ENCODE measurements around the gene AFF3. TPM values are rescaled to one million over a fixed set of nuclear protein-coding genes. Genes with fewer than 3 reads are reported as not detected.

Gene AFF3
- total and polyA plus RNA-seq, 2 of the 8 experiments (the other 6 are each of a cell fraction or from before 2014, with no cell fraction given) = 0.27 to 3.0 TPM

DNA sequence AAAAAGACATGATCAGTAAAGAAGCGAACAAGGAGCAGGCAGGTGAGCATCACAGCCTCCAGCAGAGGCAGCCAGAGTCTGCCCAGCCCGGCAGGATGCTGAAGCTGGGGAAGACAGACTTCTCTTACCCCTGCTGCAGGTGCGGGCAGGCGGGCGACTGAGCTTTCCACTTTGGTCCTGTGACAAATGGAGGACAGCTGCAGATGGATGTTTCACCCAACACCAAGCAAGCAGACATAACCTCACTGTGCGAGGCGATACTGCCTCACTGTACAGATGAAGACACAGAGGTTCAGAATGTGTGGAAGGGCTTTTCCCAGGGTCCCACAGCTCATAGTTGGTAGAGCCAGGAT lies 251.0 kb downstream of the AFF3 start:
- H2BK120ac ChIP-seq (replicated peaks; ENCODE audit: low read depth, low read length) = no peak overlapping the region
- no peaks in the 10 kb centered on the region for H3K23me2 ChIP-seq (ENCODE audit: low read depth, low read length)
- H3K27ac ChIP-seq (ENCODE audit: low read depth, low read length) = no peak overlapping the region
- no peaks in the 10 kb centered on the region for H3K79me1 ChIP-seq (ENCODE audit: low read depth, low read length)
- TF ChIP-seq EGR1 (IDR thresholded peaks at IDR 0.05; ENCODE audit: borderline replicate concordance, low read depth, low read length) (no peak), SRF (IDR thresholded peaks at IDR 0.05; ENCODE audit: low read depth, low read length) (no peak), BACH1 (IDR thresholded peaks at IDR 0.05; ENCODE audit: low read length) (no peak), BRCA1 (IDR thresholded peaks at IDR 0.05; ENCODE audit: low read depth, low read length) (no peak), KDM1A (IDR thresholded peaks at IDR 0.05; ENCODE audit: borderline replicate concordance, low read length) (no peak), ASH2L (IDR thresholded peaks at IDR 0.05; ENCODE audit: low read length) (no peak), SAP30 (IDR thresholded peaks at IDR 0.05; ENCODE audit: insufficient read depth, insufficient replicate concordance, low read length) (no peak), HDAC2 (IDR thresholded peaks at IDR 0.05; ENCODE audit: borderline replicate concordance in 1 of 2, low read depth in 2 of 2, low read length in 2 of 2) (no peak), TBP (IDR thresholded peaks at IDR 0.05; ENCODE audit: low read depth, low read length) (no peak), CHD1 (IDR thresholded peaks at IDR 0.05; ENCODE audit: low read depth, low read length) (no peak), EZH2 (IDR thresholded peaks at IDR 0.05; ENCODE audit: low read depth, low read length, severe bottlenecking) (no peak), TEAD4 (IDR thresholded peaks at IDR 0.05; ENCODE audit: low read depth, low read length) (no peak)
- FAIRE-seq (no peak), DNase-seq (ENCODE audit: low read depth in 1 of 2, low spot score in 2 of 2) (no peak)
- H3K56ac ChIP-seq (replicated peaks; ENCODE audit: insufficient read length, low read depth, low read length) = no peak overlapping the region
- H2AK5ac ChIP-seq (ENCODE audit: low read depth, low read length) = no peak overlapping the region
- H4K20me1 ChIP-seq (replicated peaks in 1 of 2; ENCODE audit: control insufficient read depth in 1 of 2, insufficient read depth in 2 of 2, low read length in 2 of 2) = no peaks in the 10 kb centered on the region
- H3K9me3 ChIP-seq (ENCODE audit: insufficient read depth in 2 of 2, low read depth in 1 of 2, low read length in 1 of 2) = no peaks in the 10 kb centered on the region
- no peak overlapping the region for H3K4ac ChIP-seq (replicated peaks; ENCODE audit: insufficient read length, low read depth, low read length)
- ChIA-PET POLR2A (ENCODE audit: partially characterized antibody) (interaction anchor here (0.6 kb wide), 1 partner anchor 429 kb away, joined by 3 read pairs; no protein-coding TSS in a partner anchor), CTCF (ENCODE audit: partially characterized antibody) (interaction anchor here (0.8 to 1.5 kb wide), 4 partner anchors 9 to 34 kb away, joined by 3 read pairs; no protein-coding TSS in a partner anchor)
- H3K79me2 ChIP-seq (ENCODE audit: control insufficient read depth in 1 of 2, insufficient read depth in 2 of 2, low read length in 2 of 2) = no peaks in the 10 kb centered on the region
- no peaks in the 10 kb centered on the region for H3K36me3 ChIP-seq (ENCODE audit: control insufficient read depth in 2 of 4, insufficient read depth in 4 of 4, low read length in 3 of 4)
- H3K4me1 ChIP-seq (replicated peaks in 1 of 4; ENCODE audit: control insufficient read depth in 3 of 4, insufficient read depth in 4 of 4, low read length in 3 of 4) = peaks cover 0 to 8% (median 3%) of the 10 kb centered on the region in 4 experiments; a peak in 3 of 7 replicates
- H2BK20ac ChIP-seq (ENCODE audit: low read length) = no peak overlapping the region
- no peak overlapping the region for H4K8ac ChIP-seq (ENCODE audit: extremely low read depth, insufficient read depth, low read length)
- H3K27me3 ChIP-seq (replicated peaks in 1 of 4; ENCODE audit: control insufficient read depth in 3 of 4, extremely low read depth in 1 of 4, insufficient read depth in 3 of 4, low read length in 3 of 4) = no peaks in the 10 kb centered on the region
- no peak overlapping the region for H2BK12ac ChIP-seq (ENCODE audit: low read depth, low read length)
- peak overlapping the region; percentile 7; the same call in 1 of the 2 replicates for H2AFZ ChIP-seq (ENCODE audit: low read length)
- no peak overlapping the region for H3K4me3 ChIP-seq (ENCODE audit: extremely low read depth in 1 of 4, insufficient read depth in 2 of 4, low read depth in 3 of 4, low read length in 4 of 4)
- no peak overlapping the region for H3K14ac ChIP-seq (ENCODE audit: insufficient read length)
- H2BK5ac ChIP-seq (ENCODE audit: low read depth, low read length) = no peak overlapping the region
- H3K9ac ChIP-seq (replicated peaks in 1 of 4; ENCODE audit: extremely low read depth in 1 of 4, low read depth in 3 of 4, low read length in 3 of 4) = no peak overlapping the region
- H3K18ac ChIP-seq (ENCODE audit: extremely low read depth, low read length) = no peak overlapping the region
- no peak overlapping the region for H4K5ac ChIP-seq (ENCODE audit: insufficient read length, low read depth, low read length)
- WGBS, 2 experiments (ENCODE audit: extremely low coverage in 1 of 2, insufficient coverage in 1 of 2, insufficient read length in 1 of 2, insufficient replicate concordance in 2 of 2, low coverage in 1 of 2, low lambda C conversion rate in 2 of 2, missing lambda C conversion rate in 1 of 2) = 88% methylated on average over 7 of the region's 7 CpGs; no CpG with 5 or more reads in 1 of the 2 experiments
- no peak overlapping the region for H4K91ac ChIP-seq (replicated peaks; ENCODE audit: insufficient read length, low read length)
- no peak overlapping the region for H3K4me2 ChIP-seq (ENCODE audit: insufficient read depth in 1 of 2, low read depth in 2 of 2, low read length in 2 of 2)
- H2BK15ac ChIP-seq (ENCODE audit: low read length) = no peak overlapping the region
- H3K23ac ChIP-seq (ENCODE audit: insufficient read length) = no peak overlapping the region
